Endothelial cell of umbilical vein (primary cell): ENCODE results near the gene ZNF628.

Experiments
- CTCF ChIP-seq, 2 donors: IDR thresholded peaks; 1 replicate in 1 of 2; 2 replicates in 1 of 2; pipeline ENCODE4 v1.5.1; 2011; ENCODE audit warnings: low read length in 2 of 2, mild to moderate bottlenecking in 2 of 2, moderate library complexity in 2 of 2, control low read depth in 1 of 2, inconsistent platforms in 1 of 2, low read depth in 1 of 2; ENCODE audit not compliant: insufficient read depth in 1 of 2; ENCODE audit errors: extremely low read depth in 1 of 2
- EZH2 ChIP-seq: IDR thresholded peaks from 2 replicates; pipeline ENCODE4 v1.6.1; 2012; ENCODE audit warnings: borderline replicate concordance, low read depth, mild to moderate bottlenecking, moderate library complexity, low read length, inconsistent platforms; ENCODE audit not compliant: severe bottlenecking
- FOS ChIP-seq: IDR thresholded peaks from 2 replicates; pipeline ENCODE4 v1.6.1; 2011; ENCODE audit warnings: mild to moderate bottlenecking, low read length, moderate library complexity, borderline replicate concordance; ENCODE audit not compliant: insufficient read depth
- MAX ChIP-seq: IDR thresholded peaks from 2 replicates; pipeline ENCODE4 v1.6.1; 2011; ENCODE audit not compliant: insufficient read depth, insufficient read length
- POLR2A ChIP-seq: IDR thresholded peaks from 2 replicates; pipeline ENCODE4 v1.6.1; 2012; ENCODE audit warnings: low read depth, mild to moderate bottlenecking, control low read depth, low read length
- POLR2AphosphoS5 ChIP-seq: IDR thresholded peaks from 2 replicates; pipeline ENCODE4 v1.6.1; 2012; ENCODE audit warnings: low read depth, mild to moderate bottlenecking, control low read depth, low read length, moderate library complexity; ENCODE audit not compliant: insufficient read depth

GRCh38 chr19:55457683-55458457 lies 18.5 kb upstream of the ZNF628 start:
- TF ChIP-seq MAX (no peak), CTCF (IDR thresholded peaks at IDR 0.05; ENCODE audit: extremely low read depth in 1 of 2, insufficient read depth in 1 of 2, low read depth in 1 of 2, low read length in 2 of 2) (no peak), POLR2AphosphoS5 (no peak), POLR2A (no peak), EZH2 (no peak), FOS (no peak)
